ENCODE results near the gene STAT3.

The STAT3 gene

GRCh38 chr17:42289611-42290181 is 98.5 kb downstream of the STAT3 start:
- FAIRE-seq = no peak

- no peak for FAIRE-seq
Observed at GRCh38 chr17:42288803-42289610, 99.2 kb downstream of the STAT3 start.

- no peak for FAIRE-seq
Observed at GRCh38 chr17:42287977-42288802, 100.1 kb downstream of the STAT3 start, which contains the start of gene STAT5A. Gene STAT5A (plus strand): TSS chr17:42288498. CDS start chr17:42289412, 914 bp downstream.

GRCh38 chr17:42287305-42287976 is 100.8 kb downstream of the STAT3 start:
- FAIRE-seq = no peak

GRCh38 chr17:42286411-42287221 is 101.6 kb downstream of the STAT3 start:
- FAIRE-seq = no peak

GRCh38 chr17:42285346-42286050 is 102.7 kb downstream of the STAT3 start:
- no peak for FAIRE-seq

- FAIRE-seq = no peak
Observed at GRCh38 chr17:42284566-42284965, 103.7 kb downstream of the STAT3 start.

- no peak for FAIRE-seq
Observed at GRCh38 chr17:42284024-42284369, 104.2 kb downstream of the STAT3 start.

- FAIRE-seq = no peak
Observed at GRCh38 chr17:42283241-42284023, 104.8 kb downstream of the STAT3 start.

GRCh38 chr17:42282478-42283080 is 105.7 kb downstream of the STAT3 start:
- FAIRE-seq = no peak

GRCh38 chr17:42281571-42282096 is 106.6 kb downstream of the STAT3 start:
- FAIRE-seq = no peak

- no peak for FAIRE-seq
Observed at GRCh38 chr17:42279776-42280630, 108.2 kb downstream of the STAT3 start.

GRCh38 chr17:42277342-42277712 is 110.9 kb downstream of the STAT3 start:
- no peak for FAIRE-seq

GRCh38 chr17:42276609-42277341 is 111.5 kb downstream of the STAT3 start:
- no peak for FAIRE-seq

- no peak for FAIRE-seq
Observed at GRCh38 chr17:42276359-42276608, 112.0 kb downstream of the STAT3 start, which contains the start of gene STAT5B. Gene STAT5B (minus strand): TSS chr17:42276391. CDS start chr17:42232127, 44,264 bp downstream.

- no peak for FAIRE-seq
Observed at GRCh38 chr17:42275527-42276358, 112.5 kb downstream of the STAT3 start.

- no peak for FAIRE-seq
Observed at GRCh38 chr17:42274812-42275526, 113.3 kb downstream of the STAT3 start.
